SU-DHL-6 (cell line): ENCODE measurements around the gene PCDHB4.
"Not testable (repeated sequence)": the region's sequence is repeated elsewhere in the genome, so short reads cannot be mapped to it uniquely, and the experiment has no call there.

Experiments used
- H2AFZ ChIP-seq: fragments of 200-600 bp; sonication (generic); 2 replicates; pipeline ENCODE4 v1.6.1; 2014; ENCODE audit warnings: low read depth, mild to moderate bottlenecking, moderate library complexity, mixed read lengths, antibody characterized with exemption, low read length; ENCODE audit not compliant: severe bottlenecking
- H3F3A ChIP-seq: fragments of 200-600 bp; shearing (Covaris generic); 2 replicates; pipeline ENCODE4 v1.6.0; 2016; ENCODE audit warnings: antibody characterized with exemption, mild to moderate bottlenecking; ENCODE audit not compliant: insufficient read depth
- H3K27ac ChIP-seq: fragments of 200-600 bp; sonication (generic); 2 replicates; pipeline ENCODE4 v1.5.1; 2016; ENCODE audit warnings: low read depth, mild to moderate bottlenecking, low read length, moderate library complexity, mixed read lengths
- H3K27me3 ChIP-seq: fragments of 200-600 bp; sonication (generic), shearing (Covaris generic); 2 replicates; pipeline ENCODE4 v1.6.0; 2014; ENCODE audit warnings: mild to moderate bottlenecking, low read length
- H3K36me3 ChIP-seq: fragments of 200-600 bp; sonication (generic); 2 replicates; pipeline ENCODE4 v1.6.1; 2014; ENCODE audit warnings: mild to moderate bottlenecking, low read length, mixed read lengths
- H3K4me2 ChIP-seq: fragments of 300-600, 200-600 bp; shearing (Covaris generic), sonication (generic); 2 replicates; pipeline ENCODE4 v1.6.0; 2014; ENCODE audit warnings: low read length, low read depth, mild to moderate bottlenecking; ENCODE audit not compliant: poor library complexity, severe bottlenecking
- H3K4me3 ChIP-seq: fragments of 200-600 bp; sonication (generic); 2 replicates; pipeline ENCODE4 v1.5.1; 2014; ENCODE audit warnings: antibody characterized with exemption, low read length, mild to moderate bottlenecking, mixed read lengths; ENCODE audit not compliant: insufficient read depth, poor library complexity, severe bottlenecking
- H3K79me2 ChIP-seq: fragments of 200-600 bp; sonication (generic); 2 replicates; pipeline ENCODE4 v1.6.1; 2014; ENCODE audit warnings: mild to moderate bottlenecking, low read length, moderate library complexity; ENCODE audit not compliant: insufficient read depth
- H3K9ac ChIP-seq: fragments of 200-600 bp; sonication (generic); 2 replicates; pipeline ENCODE4 v1.7.0; 2014; ENCODE audit warnings: mild to moderate bottlenecking, low read length
- H3K9me2 ChIP-seq: fragments of 200-600 bp; sonication (generic); replicated peaks from 2 replicates; pipeline ENCODE4 v1.6.1; 2014; ENCODE audit warnings: low read length; ENCODE audit not compliant: insufficient read depth
- H3K9me3 ChIP-seq: fragments of 200-600 bp; sonication (generic); 2 replicates; pipeline ENCODE4 v1.6.1; 2014; ENCODE audit warnings: low read length, mixed read lengths; ENCODE audit not compliant: insufficient read depth
- H4K20me1 ChIP-seq: fragments of 200-600 bp; sonication (generic); 2 replicates; pipeline ENCODE4 v1.6.1; 2014; ENCODE audit warnings: low read depth, mild to moderate bottlenecking, antibody characterized with exemption, low read length, moderate library complexity, mixed read lengths
- CTCF ChIP-seq: fragments of 200-600 bp; sonication (generic); IDR thresholded peaks from one replicate; pipeline ENCODE4 v1.5.1; 2017; ENCODE audit warnings: antibody characterized with exemption, mild to moderate bottlenecking, low read length, moderate library complexity; ENCODE audit not compliant: insufficient read depth, poor library complexity, severe bottlenecking
- EZH2phosphoT487 ChIP-seq: fragments of 200-600 bp; sonication (generic), shearing (Covaris generic); conservative IDR thresholded peaks from 2 replicates; pipeline ENCODE4 v1.6.1; 2018; ENCODE audit warnings: mild to moderate bottlenecking, antibody characterized with exemption, low read length, moderate library complexity, mixed read lengths

Gene PCDHB4

GRCh38 chr5:141105350-141105749 lies 16.3 kb upstream of the PCDHB4 start:
- H4K20me1 ChIP-seq, result no peaks in the 10 kb centered on the region
- no peak overlapping the region for H2AFZ ChIP-seq
- no peaks in the 10 kb centered on the region for H3K27me3 ChIP-seq
- no peaks in the 10 kb centered on the region for H3K79me2 ChIP-seq
- no peak overlapping the region for H3K4me2 ChIP-seq
- H3F3A ChIP-seq, result no peaks in the 10 kb centered on the region
- H3K36me3 ChIP-seq, result no peaks in the 10 kb centered on the region
- no peak overlapping the region for H3K4me3 ChIP-seq
- H3K9me2 ChIP-seq, result no peaks in the 10 kb centered on the region
- H3K9ac ChIP-seq, result no peak overlapping the region
- H3K9me3 ChIP-seq, result no peaks in the 10 kb centered on the region
- TF ChIP-seq EZH2phosphoT487, result no peak
- no peak overlapping the region for H3K27ac ChIP-seq

GRCh38 chr5:141119250-141119649 lies 2.4 kb upstream of the PCDHB4 start:
- Histone ChIP-seq H4K20me1 (no peaks in the 10 kb centered on the region), H2AFZ (no peak overlapping the region), H3K4me2 (no peak overlapping the region), H3F3A (no peaks in the 10 kb centered on the region), H3K9me3 (0 out of 2 replicates have a peak, but pooled peaks cover 5% of the 10 kb centered on the region), H3K27me3 (no peaks in the 10 kb centered on the region), H3K27ac (no peak overlapping the region), H3K36me3 (no peaks in the 10 kb centered on the region), H3K9me2 (no peaks in the 10 kb centered on the region), H3K4me3 (no peak overlapping the region), H3K9ac (no peak overlapping the region), H3K79me2 (no peaks in the 10 kb centered on the region)
- TF ChIP-seq EZH2phosphoT487 (no peak), CTCF (no peak)

GRCh38 chr5:141121985-141122384 lies 367 bp downstream of the PCDHB4 start:
- no peak for TF ChIP-seq EZH2phosphoT487
- Histone ChIP-seq H3K79me2 (no peaks in the 10 kb centered on the region), H3K27me3 (no peaks in the 10 kb centered on the region), H4K20me1 (no peaks in the 10 kb centered on the region), H2AFZ (no peak overlapping the region), H3K4me3 (no peak overlapping the region), H3K9me2 (no peaks in the 10 kb centered on the region), H3K9me3 (0 out of 2 replicates have a peak, but pooled peaks cover under 1% of the 10 kb centered on the region), H3K4me2 (no peak overlapping the region), H3K36me3 (no peaks in the 10 kb centered on the region), H3F3A (no peaks in the 10 kb centered on the region), H3K27ac (no peak overlapping the region), H3K9ac (no peak overlapping the region)

- H3K4me3 ChIP-seq, H3F3A ChIP-seq, H3K27me3 ChIP-seq, H2AFZ ChIP-seq, H3K9ac ChIP-seq, H3K27ac ChIP-seq, H3K79me2 ChIP-seq, H4K20me1 ChIP-seq, H3K4me2 ChIP-seq, H3K9me3 ChIP-seq, H3K9me2 ChIP-seq, H3K36me3 ChIP-seq: not testable (repeated sequence)
Measured at GRCh38 chr5:141123396-141124135, 1.9 kb downstream of the PCDHB4 start.

GRCh38 chr5:141127305-141127704 lies 5.7 kb downstream of the PCDHB4 start:
- H3K4me3 ChIP-seq, result no peak overlapping the region
- H3K9ac ChIP-seq, result no peak overlapping the region
- no peaks in the 10 kb centered on the region for H3K36me3 ChIP-seq

More at GRCh38 chr5:141127305-141127704, 5.7 kb downstream of the PCDHB4 start:
- H3K27ac ChIP-seq, result no peak overlapping the region
- H3F3A ChIP-seq, result no peaks in the 10 kb centered on the region
- no peak for TF ChIP-seq CTCF
- no peak for TF ChIP-seq EZH2phosphoT487
- H2AFZ ChIP-seq, result no peak overlapping the region
- H3K9me2 ChIP-seq, result no peaks in the 10 kb centered on the region
- H4K20me1 ChIP-seq, result 0 out of 2 replicates have a peak, but pooled peaks cover 4% of the 10 kb centered on the region
- no peaks in the 10 kb centered on the region for H3K27me3 ChIP-seq
- no peaks in the 10 kb centered on the region for H3K9me3 ChIP-seq
- H3K79me2 ChIP-seq, result no peaks in the 10 kb centered on the region
- no peak overlapping the region for H3K4me2 ChIP-seq
